ENCODE measurements around the gene ZG16B. TPM values are rescaled to one million over a fixed set of nuclear protein-coding genes. Genes with fewer than 3 reads are reported as not detected.

The ZG16B gene
- total RNA-seq, 1 experiment from 2014 or later: 1.8 TPM

DNA sequence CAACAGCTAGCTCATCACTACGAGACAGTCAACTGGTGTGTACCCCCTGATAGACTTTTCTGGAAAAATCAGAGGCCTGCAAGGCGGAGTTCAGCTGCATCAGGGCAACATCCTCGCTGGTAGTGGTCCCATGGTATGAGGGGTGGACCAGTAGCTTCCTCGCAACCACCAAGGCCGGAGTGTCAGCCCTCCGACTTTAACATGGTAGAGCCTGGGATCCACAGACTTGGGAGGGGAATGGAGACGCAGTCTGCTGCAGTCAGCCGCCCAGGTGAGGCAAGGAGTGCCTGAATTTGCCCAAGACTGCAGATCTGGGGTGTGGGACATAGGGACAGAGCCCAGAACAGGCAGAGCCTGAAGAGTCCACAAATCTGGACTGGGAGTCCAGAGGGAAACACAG lies 13.4 kb downstream of the ZG16B start:
- no peak for DNase-seq (ENCODE audit: low spot score)

DNA sequence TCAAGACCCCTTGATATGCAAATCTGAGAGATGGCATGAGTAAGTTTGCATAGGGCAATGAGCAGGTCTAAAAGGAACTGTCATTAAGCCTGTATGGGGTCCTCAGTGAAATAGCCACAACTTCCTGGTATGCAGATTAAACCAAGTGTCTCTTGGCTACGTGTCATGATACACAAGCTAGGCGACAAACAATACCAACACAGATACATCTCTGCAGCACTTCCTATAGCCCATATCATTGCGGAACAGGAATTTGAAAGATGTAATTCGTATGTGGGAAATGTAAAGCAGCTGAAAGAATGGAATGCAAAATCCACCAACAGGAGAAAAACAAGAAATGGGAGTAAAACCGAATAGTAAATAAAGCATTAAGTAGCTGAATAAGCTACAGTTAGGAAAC lies 15.0 kb downstream of the ZG16B start:
- DNase-seq (ENCODE audit: low spot score): no peak

DNA sequence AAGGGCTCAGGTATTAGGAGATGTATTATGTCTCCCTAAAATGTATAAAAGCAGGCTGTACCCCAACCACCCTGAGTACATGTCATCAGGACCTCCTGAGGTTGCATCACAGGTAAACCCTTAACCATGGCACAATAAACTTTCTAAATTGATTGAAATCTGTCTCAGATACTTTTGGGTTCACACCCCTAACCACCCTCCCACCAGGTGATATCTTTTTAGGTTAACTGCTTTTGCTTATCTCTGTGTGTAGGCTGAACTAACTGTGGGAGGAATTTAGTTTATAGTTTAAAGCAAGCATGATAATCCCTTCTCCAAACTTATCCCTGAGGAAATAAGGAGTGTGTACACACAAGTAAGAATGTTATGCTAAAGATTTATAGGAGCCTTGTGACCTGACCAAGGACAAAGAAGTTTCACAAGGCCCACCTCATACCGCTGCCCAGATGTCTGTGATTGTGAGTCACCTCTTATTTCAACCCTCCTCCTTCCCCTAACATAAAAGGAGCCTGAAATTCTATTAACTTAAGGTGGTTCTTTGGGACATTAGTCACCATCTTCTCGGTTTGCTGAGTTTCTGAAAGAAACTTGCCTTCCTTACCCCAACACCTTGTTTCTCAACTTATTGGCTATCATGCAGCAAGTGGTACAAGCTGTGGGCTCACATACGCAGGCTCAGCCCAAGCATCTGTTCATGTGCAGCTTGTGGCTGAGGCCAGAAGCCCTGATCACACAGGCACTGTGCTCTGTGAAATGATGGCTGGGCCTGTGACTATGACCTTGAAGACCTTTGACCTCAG lies 16.6 kb downstream of the ZG16B start:
- DNase-seq (ENCODE audit: low spot score): peak; percentile 98

DNA sequence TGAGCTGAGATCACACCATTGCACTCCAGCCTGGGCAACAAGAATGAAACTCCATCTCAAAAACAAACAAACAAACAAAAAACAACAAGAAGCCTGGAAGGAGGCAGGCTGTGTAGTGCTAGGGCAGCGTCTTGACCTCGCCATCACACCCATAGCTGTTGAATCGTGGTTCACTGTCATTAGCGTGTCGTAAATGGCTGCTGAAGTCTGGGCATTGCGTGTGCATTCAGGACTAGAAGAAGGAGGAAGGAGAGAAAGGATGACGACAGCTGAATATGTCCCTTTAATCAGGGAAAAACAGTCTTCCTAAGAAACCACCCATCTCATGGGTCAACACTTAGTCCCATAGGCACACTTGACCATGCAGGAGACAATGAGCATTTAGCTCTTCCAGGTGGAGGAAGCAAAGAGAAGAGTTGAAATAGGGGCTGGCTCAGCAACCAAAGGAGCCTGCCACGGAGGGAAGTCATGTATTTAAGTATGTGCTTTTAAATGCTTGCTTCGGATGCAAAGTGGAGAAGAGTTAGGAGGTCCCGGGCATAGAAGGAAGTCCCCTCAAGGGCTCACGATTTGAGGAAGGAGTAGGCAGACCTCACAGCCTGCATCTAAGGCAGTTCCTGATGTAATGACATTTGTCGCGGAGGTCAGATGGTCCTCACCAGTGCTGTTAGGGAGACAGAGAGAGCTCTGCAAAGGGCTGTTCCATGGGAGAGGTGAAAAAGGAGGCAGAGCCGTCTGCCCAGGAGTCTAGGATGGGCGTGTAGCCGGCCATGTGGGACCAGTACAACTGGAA lies 19.0 kb downstream of the ZG16B start:
- no peak for DNase-seq (ENCODE audit: low spot score)

DNA sequence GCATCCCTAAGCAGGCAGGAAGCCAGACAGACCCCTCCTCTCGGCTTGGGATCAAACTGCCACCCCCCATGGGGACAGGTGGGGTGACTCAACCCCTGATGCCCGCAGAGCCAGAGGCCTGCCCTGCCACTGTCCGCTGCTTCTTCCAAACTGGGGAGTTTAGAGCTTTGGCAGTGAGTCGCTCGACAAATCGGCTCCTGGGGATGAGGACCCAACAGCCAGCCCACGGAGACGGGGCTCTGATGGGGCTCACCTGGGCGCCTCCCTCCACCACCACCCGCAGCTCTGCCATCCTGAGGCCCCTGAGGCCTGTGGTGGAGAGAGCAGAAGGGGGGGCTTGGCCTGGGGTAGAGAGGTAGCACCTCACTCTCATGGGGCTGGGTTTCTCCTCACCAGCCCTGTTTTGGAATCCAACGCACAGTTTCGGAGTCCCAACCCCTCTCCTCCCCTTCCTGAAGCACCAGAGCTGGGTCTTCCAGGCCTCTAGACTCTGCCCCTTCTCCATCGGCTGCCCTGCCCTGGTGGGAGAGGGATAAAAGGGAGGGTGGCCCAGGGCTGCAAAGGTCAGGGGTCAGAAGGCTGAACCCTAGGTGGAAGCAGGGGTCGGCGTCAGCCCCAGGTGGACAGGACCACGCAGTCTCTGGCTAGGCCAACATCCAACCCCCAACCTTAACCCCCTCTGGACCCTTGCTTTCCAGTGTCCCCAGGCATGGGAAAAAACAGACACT lies 22.1 kb downstream of the ZG16B start:
- no peak for DNase-seq (ENCODE audit: low spot score)

DNA sequence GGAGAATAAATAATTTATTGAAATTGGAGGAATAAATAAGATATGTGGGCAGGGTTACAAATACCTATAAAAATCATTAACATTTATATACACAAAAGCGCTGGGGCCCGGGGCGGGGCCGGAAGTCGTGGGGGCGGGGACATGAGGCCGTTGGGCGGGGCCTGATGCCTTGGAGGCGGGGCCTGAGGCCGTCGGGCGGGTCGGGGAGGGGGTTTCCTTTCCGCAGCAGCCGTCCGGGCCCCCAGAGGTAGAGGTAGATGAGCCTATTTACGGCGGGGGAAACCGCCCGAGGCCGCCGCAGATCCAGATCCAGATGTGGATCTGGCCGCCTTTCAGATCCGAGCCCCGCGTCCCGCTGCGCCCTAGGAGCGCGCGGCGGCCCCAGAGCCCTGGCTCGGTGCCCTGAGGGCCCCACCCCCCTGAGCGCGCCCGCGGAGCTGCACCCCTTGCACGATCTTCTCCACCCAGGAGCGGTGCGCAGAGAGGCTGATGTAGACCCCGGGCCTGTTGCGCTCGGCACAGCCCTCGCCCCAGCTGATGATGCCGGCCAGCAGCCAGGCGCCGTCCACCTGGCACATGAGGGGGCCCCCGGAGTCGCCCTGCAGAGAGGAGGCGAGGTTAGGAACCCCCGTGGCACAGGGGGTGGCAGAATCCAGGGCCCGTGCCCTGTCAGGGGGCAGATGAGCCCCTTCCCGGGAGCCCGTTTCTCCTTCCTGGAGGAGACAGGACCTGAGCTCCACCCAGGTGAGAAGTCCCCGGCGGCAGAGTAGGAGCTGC lies 22.8 kb downstream of the ZG16B start:
- no peak for DNase-seq (ENCODE audit: low spot score)

DNA sequence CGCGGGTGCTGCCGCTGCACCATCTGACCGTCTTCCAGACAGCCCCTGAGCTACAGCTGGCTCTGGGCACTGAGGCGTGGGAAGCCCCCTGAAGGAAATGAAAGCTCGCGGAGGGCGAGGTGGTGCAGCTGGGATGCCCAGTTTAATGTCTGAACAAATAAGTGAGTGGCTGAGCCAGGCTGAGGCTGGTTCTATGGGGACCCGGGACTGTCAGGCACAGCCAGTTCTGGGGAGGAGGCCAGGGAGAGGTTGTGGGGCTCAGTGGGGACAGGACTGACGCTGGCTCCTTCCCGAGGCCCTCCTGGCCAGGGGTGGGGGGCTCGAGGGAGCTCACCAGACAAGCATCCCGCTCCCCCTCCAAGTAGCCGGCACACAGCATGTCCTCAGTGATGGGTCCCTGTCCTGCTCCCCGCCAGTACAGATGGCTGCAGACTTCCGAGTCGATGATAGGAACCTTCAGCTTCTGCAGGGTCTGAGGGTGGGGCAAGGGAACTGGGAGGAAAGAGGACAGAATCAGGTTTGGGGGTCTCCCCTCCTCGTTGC lies 23.5 kb downstream of the ZG16B start:
- DNase-seq (ENCODE audit: low spot score): no peak

DNA sequence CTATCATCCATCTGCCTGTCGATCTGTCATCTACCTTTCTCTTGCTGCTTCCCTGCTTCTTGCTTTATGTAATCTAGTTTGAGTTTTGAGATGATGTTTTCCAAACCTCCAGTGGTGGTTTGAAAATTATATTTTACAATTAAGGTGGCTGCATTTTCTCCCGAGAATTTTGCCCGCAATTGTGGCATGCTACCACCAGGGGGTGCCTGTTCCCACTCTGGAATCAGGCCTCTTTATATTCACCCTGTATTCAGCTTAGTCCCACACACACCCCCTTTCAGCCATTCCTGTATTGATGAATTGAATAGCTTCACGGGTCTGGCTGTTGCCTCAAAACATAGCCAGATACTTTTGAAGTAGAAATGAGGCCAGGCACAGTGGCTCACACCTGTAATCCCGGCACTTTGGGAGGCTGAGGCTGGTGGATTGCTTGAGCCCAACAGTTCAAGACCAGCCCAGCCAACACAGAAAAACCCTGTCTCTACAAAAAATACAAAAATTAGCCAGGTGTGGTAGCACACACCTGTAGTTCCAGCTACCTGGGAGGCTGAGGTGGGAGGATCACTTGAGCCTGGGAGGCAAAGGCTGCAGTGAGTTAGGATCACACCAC lies 24.7 kb downstream of the ZG16B start:
- no peak for DNase-seq (ENCODE audit: low spot score)

DNA sequence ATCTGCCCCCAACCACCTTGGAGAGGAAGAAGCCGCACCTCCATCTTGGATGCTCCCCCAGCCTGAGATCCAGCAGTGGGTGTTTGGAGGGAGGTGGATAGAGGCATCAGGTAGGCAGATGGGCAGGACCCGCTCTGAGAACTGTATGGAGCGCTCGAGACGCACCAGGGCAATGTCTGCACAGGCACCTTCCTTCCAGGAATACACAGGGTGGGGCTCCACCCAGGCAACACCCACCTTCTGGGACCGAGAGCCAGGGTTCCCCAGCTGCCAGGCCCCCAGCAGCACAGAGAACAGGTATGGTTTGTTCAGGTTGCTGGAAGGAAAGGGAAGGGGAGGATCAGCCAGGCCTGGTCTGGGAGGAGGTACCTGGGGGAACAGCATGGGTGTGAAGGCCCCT lies 25.4 kb downstream of the ZG16B start:
- no peak for DNase-seq (ENCODE audit: low spot score)

DNA sequence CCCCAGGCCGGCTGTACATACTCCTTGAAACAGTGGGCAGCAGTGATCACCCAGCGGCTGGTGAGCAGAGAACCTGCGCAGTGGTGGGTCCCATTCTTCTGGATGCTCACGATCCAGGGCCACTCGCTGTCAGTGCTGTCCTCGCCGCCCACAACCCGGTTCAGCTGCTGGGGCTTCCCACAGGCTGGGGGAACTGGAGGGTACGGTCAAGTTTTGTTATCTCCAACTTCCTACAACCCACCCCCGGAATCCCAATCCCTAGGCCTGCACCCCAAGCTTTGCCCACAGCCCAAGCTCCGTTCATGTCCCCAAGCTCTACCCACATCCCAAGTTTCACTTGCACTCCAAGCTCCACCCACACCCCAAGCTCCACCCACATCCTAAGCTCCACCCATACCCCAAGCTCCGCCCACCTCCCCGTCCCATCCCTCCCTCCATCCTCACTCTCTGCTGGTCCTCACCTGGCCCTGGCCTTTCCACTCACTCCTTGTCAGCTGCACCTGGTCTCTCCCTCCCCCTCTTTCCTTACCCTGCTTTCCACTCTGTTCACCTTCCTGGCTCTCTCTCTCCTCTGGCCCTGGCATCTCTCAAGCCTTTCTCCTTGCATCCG lies 26.1 kb downstream of the ZG16B start:
- DNase-seq (ENCODE audit: low spot score): no peak

DNA sequence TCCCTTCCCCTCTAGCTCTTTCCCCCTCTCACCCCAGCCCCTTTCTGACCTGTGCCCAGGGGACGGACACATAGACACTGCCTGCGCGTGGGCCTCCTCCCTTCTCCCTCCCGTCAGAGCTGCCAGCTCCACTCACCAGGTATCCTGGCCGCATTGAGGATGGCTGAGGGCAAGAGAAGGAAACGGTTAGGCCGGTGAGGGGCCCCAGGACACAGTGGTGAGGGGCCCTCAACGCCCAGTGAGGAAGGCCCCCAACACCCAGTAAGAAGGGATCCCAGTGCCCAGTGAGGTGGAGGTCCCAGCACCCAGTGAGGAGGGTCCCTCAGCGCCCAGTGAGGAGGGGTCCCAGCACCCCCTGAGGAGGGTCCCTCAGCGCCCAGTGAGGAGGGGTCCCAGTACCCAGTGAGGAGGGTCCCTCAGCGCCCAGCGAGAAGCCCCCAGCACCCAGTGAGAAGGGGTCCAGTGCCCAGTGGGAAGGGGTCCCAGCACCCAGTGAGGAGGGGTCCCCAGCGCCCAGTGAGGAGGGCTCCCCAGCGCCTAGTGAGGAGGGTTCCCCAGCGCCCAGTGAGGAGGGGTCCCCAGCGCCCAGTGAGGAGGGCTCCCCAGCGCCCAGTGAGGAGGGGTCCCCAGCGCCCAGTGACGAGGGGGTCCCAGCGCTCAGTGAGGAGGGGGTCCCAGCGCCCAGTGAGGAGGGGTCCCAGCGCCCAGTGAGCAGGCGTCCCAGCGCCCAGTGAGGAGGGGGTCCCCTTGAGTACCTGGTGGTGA lies 26.8 kb downstream of the ZG16B start:
- no peak for DNase-seq (ENCODE audit: low spot score)

DNA sequence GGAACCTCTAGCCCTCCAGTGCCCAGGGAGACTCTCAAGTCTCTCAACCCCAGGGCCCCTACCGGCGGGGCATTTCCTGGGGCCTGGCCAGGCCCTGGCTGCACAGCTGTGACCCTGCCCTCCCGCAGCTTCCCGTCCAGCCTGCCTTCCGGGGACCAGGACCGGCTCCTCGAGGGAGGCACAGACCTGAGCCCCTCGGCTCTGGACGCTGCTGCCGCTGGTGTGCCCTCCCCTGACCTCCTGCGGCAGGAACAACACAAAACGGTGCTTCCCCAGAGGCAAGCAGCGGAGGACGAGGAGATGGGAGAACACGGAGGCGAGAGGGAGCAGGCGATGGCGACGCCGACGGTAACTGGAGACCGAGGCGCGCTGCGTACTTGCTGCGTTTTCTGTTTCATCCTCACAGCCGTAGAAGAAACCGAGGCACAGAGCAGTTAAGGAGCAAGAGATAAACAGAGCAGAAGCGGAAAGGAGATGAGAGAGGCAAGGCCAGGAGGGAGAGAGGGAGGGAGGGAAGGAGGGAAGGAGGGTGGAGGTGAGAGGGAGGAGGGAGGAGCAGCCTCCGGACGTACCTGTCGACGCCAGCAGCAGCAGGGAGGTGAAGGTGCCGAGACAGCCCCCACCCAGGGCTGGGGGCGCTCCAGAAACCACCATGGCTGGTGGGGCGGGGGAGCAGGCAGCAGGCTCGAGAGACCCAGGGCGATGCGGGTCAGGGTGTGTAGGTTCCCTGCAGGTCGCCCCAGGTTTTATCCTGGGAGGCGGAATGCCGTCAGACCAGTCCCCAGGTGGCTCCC lies 27.5 kb downstream of the ZG16B start, which contains the start of gene PRSS22:
PRSS22 (minus strand) TSS at position 720 of the 794 bp plus-strand sequence; CDS start at position 654, 66 bp downstream.
- no peak for DNase-seq (ENCODE audit: low spot score)

DNA sequence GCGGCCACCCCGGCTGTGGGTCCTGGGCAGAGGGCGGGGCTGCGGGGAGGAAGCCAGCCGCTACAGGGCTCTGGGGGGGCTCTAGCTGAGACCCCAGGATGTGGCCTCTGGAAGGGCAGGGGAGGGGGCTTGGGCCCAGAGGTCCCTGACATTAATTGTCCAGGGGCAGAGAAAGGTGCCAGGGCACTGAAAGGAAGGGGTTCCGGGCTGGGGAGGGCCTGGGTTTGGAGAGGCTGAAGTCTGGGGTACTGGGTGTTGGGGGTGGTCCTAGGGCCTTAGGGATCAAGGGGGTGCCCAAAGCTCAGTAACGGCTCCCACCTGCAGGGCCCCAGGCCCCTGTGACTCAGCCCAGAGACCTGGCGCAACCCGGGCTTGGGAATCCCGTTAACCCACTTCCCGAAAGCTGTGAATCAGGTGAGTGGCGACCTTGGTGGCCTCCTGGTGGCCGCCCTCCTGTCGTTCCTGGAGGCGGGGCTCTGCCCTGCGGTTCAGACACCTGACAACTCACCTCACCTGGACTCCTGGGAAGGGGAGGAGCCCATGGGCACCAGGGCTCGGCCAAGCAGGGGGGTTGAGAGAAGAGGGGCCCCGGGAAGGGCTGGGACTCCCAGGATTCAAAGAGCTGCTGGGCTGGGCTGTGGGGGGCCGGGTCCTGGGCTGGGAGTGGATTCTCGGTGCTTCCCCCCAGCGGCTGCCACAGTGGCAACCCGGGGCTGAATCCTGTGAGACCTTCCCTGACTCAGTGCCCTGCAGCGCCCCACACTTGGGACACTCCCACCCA lies 28.3 kb downstream of the ZG16B start:
- DNase-seq (ENCODE audit: low spot score): no peak

DNA sequence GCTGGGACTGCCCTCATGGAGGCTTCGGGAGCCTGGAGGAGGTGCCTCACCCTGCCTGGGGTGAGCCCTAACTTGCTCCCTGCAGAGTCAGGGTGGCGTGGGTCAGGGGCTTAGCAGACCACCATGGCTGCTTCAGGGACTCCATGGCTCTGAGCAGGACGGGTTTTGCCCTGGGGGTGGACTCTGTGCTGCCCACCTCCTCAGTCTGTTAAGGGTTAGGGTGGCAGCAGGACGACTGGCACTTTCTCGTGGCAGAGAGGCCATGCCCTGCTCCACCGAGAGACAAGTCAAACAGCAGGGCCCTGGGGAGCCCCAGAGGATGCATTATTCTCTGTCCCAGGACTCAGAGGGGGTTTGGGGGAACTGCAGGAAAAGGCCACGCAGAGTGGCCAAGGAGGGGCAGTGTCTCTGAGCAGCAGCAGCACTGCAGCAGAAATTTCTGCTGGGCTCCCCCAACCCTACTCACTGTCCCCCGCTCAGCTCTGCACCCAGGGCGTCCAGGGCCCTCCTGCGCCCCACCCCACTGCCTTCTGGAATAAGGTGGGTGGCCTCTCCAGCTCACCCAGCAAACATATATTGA lies 29.7 kb downstream of the ZG16B start:
- DNase-seq (ENCODE audit: low spot score): no peak

DNA sequence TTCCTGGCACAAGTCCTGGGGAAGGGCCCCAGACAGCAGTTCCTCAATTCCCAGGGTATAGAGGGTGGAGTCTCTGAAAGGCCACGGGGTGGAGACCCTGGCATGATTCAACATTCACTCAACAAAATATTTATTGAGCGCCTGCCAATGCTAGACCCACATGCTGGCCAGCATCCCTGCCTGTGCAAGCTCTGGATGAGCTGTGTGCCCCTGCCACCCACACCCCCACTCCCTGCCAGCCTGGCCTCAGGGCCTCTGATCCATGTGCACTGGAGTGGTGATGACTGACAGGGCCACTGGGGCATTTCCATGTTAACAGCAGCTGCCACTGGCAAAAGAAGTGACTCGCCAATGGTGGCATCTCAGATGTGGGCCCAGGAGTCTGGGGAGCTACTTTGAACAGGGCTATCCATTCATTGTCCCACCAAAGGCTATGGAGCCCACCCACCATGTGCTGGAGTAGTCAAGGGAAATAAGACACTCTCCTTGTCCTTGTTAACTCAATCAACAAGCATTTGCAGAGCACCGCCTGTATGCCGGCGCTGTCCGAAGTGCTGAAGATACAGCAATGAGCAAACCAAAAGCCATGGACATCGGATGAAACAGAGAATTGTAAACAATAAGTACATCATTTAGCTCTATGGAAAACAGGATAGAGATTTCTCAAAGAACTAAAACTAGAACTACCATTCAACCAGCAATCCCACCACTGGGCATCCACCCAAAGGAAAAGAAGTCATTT lies 30.9 kb downstream of the ZG16B start:
- DNase-seq (ENCODE audit: low spot score): peak; percentile 58

DNA sequence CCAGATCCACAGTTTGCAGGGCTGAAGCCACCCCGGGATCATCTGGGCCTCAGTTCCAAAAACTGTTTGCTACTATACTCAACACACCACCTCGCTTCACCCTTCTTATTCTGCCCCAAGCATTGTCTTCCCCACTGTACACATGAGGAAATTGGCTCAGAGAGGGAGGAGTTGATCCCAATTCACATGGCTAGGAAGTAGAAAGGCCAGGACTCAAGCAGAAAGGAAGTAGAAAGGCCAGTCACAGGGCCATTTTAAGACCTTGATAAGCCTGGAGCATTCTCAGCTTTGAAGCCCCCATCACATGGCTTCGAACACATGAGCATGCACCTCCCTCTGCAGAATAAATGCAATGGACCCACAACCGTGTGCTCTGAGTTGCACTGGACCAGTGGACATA lies 35.5 kb downstream of the ZG16B start:
- DNase-seq (ENCODE audit: low spot score): no peak

DNA sequence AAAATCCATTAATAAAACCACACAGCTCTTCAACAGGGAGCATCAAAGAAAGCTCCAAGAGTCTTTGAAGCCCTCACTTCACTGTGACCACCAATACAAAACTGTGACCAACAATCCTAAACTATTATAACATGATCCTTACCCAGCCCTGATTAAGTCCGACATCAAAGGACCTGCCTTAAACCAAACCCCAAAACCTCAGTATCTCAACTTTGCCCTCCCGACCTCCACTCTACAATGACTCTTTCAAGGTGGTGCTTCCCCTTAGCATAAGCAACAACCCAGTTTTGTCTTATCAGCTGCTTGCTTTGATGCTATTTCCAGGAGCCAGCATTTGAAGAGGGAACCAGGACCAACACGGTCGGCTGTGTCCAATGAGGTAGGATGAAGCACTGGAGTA lies 36.3 kb downstream of the ZG16B start:
- no peak for DNase-seq (ENCODE audit: low spot score)

Data from A172 (cell line).